Sigmoid colon (tissue), 7 donors: Measurements from ENCODE around the gene GJB2. TPM values are rescaled to one million over a fixed set of nuclear protein-coding genes. Genes with fewer than 3 reads are reported as not detected.

Source experiments
- DNase-seq: peaks from one replicate; pipeline ENCODE4 v3.0.0-alpha.2; 2019
- H3K27ac ChIP-seq, 4 donors: fragments of 200-600 bp; sonication (generic); one replicate each; pipeline ENCODE4 v1.5.1; 2016 to 2019; ENCODE audit warnings: mild to moderate bottlenecking in 1 of 4
- H3K27me3 ChIP-seq, 3 donors: fragments of 200-600 bp; sonication (generic); one replicate each; pipeline ENCODE4 v1.5.1; 2019; ENCODE audit warnings: mild to moderate bottlenecking in 1 of 3
- H3K36me3 ChIP-seq, 4 donors: fragments of 200-600 bp; sonication (generic); one replicate each; pipeline ENCODE4 v1.5.1; 2016 to 2019
- H3K4me1 ChIP-seq, 4 donors: fragments of 200-600 bp; sonication (generic); one replicate each; pipeline ENCODE4 v1.5.1; 2017 to 2019
- H3K4me3 ChIP-seq, 4 donors: fragments of 200-600 bp; sonication (generic); one replicate each; pipeline ENCODE4 v1.5.1; 2017 to 2019; ENCODE audit warnings: mild to moderate bottlenecking in 2 of 4, moderate library complexity in 1 of 4
- H3K9me3 ChIP-seq, 4 donors: fragments of 200-600 bp in 3 of 4; sonication (generic) in 3 of 4; one replicate each; pipeline versions ENCODE4 v1.5.1 to v1.6.1; 2013 to 2019
- CTCF ChIP-seq, 4 experiments: fragments of 450-650 bp in 3 of 4; fragments of 200-600 bp in 1 of 4; IDR thresholded peaks; one replicate each; pipeline ENCODE4 v1.5.1; 2016 to 2019; ENCODE audit warnings: antibody characterized with exemption in 4 of 4, mild to moderate bottlenecking in 3 of 4, moderate library complexity in 2 of 4
- EP300 ChIP-seq, 4 donors: sonication (generic); formaldehyde crosslinking; IDR thresholded peaks; one replicate each; pipeline ENCODE4 v1.6.1; 2017; ENCODE audit warnings: antibody characterized with exemption in 4 of 4
- POLR2A ChIP-seq, 2 donors: fragments of 450-650 bp; IDR thresholded peaks; one replicate each; pipeline ENCODE4 v1.6.1; 2016; ENCODE audit warnings: antibody characterized with exemption in 2 of 2, mild to moderate bottlenecking in 2 of 2, moderate library complexity in 2 of 2
- POLR2AphosphoS5 ChIP-seq, 4 donors: sonication (generic); formaldehyde crosslinking; IDR thresholded peaks; one replicate each; pipeline ENCODE4 v1.6.1; 2017; ENCODE audit warnings: antibody characterized with exemption in 4 of 4
- whole genome bisulfite sequencing, 2 donors: extraction: QIAGEN DNeasy Blood & Tissue Kit; methylation state at CpG; one replicate each; pipeline ENCODE4 v1.1.7; 2013; 5-methylcytosine and 5-hydroxymethylcytosine counted together
- intact Hi-C: fragments of 100-400 bp; cut with DNase I; formaldehyde crosslinking; loops from one replicate; pipeline ENCODE4 v1.15.1; 2023
- polyA plus RNA-seq, 3 donors: library from polyadenylated mRNA; stranded (reverse); fragments of 200-250 nt; gene quantifications; one replicate each; pipeline ENCODE4 v1.2.3, GENCODE V29; 2013
- total RNA-seq, 4 donors: library from RNA; depleted of rRNA; stranded (reverse); fragments of >200 nt; gene quantifications; one replicate each; pipeline ENCODE4 v1.1.0, GENCODE V29; 2016
- donor health status: healthy with polysubstance abuse.
- donor health status: Bipolar disorder and iron deficiency.
- donor health status: healthy.

The GJB2 gene
- total RNA-seq = under 1 TPM in 1 of 4 donors, not detected in 3; 0.49 TPM
- 10 to 100 TPM in 1 of 3 donors, 1 to 10 TPM in 2; 6.0 to 25.9 (median 8.6) TPM for polyA plus RNA-seq

- TF ChIP-seq EP300 (IDR thresholded peaks at IDR 0.05) = no peak
- TF ChIP-seq CTCF (IDR thresholded peaks at IDR 0.05) = no peak
- TF ChIP-seq POLR2A (IDR thresholded peaks at IDR 0.05) = no peak
- no peak for TF ChIP-seq POLR2AphosphoS5 (IDR thresholded peaks at IDR 0.05)
- Histone ChIP-seq H3K4me1 (peaks cover 0 to 24% (median 24%) of the 10 kb centered on the region in 4 donors), H3K36me3 (no peaks in the 10 kb centered on the region), H3K27ac (no peak within 1 kb of the TSS), H3K27me3 (peaks cover 40 to 74% (median 51%) of the 10 kb centered on the region in 3 donors), H3K4me3 (peak within 1 kb of the TSS; percentile 13 to 54 (median 44)), H3K9me3 (no peaks in the 10 kb centered on the region)
- intact Hi-C loops = loop anchor here (10.0 kb wide), 1 partner anchor 292 kb away; no protein-coding TSS in a partner anchor
- no peak for DNase-seq
- 1% methylated on average over 39 of the region's 39 CpGs for WGBS, 2 donors
Measured at GRCh38 chr13:20192836-20193161, at the start of gene GJB2. TSS of gene GJB2 (minus strand) at chr13:20192938. CDS start at chr13:20189581, 3,357 bp downstream.

DNA sequence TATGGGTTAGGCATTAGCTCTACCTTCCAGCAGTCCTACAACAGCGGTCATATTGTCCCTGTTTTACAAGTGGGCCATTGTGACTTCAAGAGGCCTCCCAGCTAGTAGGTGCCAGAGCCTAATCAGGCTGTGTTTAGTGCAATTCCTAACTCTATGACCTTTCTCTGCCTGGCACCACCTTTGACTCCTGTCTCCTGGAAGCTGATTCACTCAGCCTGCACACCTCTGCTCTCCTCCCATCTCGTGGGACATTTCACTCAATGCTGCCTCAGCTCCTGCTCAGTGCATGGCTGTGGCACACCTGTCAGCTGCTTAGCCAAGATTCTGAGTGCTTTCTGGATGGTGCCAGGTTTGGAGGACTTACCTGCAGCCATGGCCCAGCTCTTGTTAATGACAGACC is 48.9 kb upstream of the GJB2 start:
- 77% methylated on average over 2 of the region's 2 CpGs for WGBS, 2 donors
- intact Hi-C loops = no loop called here
- TF ChIP-seq CTCF (IDR thresholded peaks at IDR 0.05) (no peak), POLR2A (IDR thresholded peaks at IDR 0.05) (no peak), POLR2AphosphoS5 (IDR thresholded peaks at IDR 0.05) (no peak), EP300 (IDR thresholded peaks at IDR 0.05) (no peak)

DNA sequence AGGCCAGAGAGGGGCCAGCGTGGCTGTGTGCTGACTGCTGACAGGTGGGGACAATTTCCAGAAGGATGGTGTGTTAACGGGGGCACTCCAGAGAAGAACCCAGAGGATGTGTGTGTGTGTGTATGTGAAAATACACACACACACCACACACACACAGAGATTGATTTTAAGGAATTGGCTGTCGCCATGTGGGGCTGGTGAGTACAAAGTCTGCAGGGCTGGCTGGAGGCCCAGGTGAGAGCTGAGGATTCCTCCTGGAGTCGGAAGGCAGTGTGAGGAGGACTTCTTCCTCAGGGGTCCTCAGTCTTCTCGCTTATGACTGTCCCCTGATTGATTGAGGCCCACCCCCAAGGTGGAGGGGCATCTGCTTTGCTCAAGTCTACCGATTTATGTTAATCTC is 47.0 kb upstream of the GJB2 start:
- DNase-seq = no peak
- Histone ChIP-seq H3K4me1 (no peaks in the 10 kb centered on the region), H3K4me3 (no peak overlapping the region), H3K27ac (no peak overlapping the region), H3K9me3 (no peaks in the 10 kb centered on the region), H3K27me3 (peaks cover 0 to 18% (median 0%) of the 10 kb centered on the region in 3 donors), H3K36me3 (no peaks in the 10 kb centered on the region)
- intact Hi-C loops = no loop called here
- TF ChIP-seq EP300 (IDR thresholded peaks at IDR 0.05) (no peak), POLR2AphosphoS5 (IDR thresholded peaks at IDR 0.05) (no peak), CTCF (IDR thresholded peaks at IDR 0.05) (no peak), POLR2A (IDR thresholded peaks at IDR 0.05) (no peak)
- 52 to 80% methylated on average over 6 of the region's 6 CpGs for WGBS, 2 donors

More for the DNA sequence above, 48.9 kb upstream of the GJB2 start:
- Histone ChIP-seq H3K27me3 (peaks cover 0 to 18% (median 0%) of the 10 kb centered on the region in 3 donors), H3K27ac (no peak overlapping the region), H3K9me3 (no peaks in the 10 kb centered on the region), H3K36me3 (no peaks in the 10 kb centered on the region), H3K4me3 (no peak overlapping the region), H3K4me1 (no peaks in the 10 kb centered on the region)
- DNase-seq = no peak

DNA sequence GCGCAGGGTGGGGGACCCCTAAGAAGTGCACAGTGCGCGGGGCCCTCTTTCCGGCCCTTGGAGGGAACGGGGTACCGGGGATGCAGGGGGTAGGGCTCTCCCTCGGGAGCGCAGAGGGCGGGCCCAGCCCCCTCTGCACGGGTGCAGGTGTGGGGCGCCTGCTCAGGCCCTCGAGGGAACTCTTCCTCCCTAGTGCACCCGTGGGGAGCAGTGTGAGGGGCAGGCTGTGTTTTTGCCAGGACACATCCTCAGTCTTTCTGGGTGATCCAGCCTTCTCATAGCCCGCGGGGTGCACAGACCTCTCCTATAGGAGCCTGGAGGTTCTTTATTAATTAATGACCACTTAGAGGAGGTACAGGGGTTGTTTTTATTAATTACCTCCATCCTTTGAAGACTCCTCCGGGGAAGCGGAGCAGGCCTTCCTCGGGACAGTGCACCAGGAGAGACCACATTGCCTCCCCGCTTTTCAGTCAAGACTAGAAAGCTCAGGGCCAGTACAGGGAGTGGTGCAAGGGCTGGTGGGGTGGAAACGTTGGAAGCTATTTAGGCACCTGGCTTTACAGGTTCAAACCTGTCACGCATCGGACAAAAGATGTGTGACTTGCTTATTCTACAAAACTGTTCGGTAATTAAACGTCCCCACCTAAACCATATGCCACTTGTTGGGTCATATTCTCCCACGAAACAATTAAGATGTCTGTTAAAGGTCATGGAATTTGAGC is 40.0 kb upstream of the GJB2 start:
- peaks cover 19 to 52% (median 20%) of the 10 kb centered on the region in 3 donors for H3K27me3 ChIP-seq
- no peaks in the 10 kb centered on the region for H3K36me3 ChIP-seq

More for the DNA sequence above, 40.0 kb upstream of the GJB2 start:
- intact Hi-C loops = no loop called here
- TF ChIP-seq EP300 (IDR thresholded peaks at IDR 0.05) = no peak
- TF ChIP-seq CTCF (IDR thresholded peaks at IDR 0.05) = no peak
- TF ChIP-seq POLR2A (IDR thresholded peaks at IDR 0.05) = no peak
- no peak for TF ChIP-seq POLR2AphosphoS5 (IDR thresholded peaks at IDR 0.05)
- peaks cover 0 to 14% (median 11%) of the 10 kb centered on the region in 4 donors for H3K4me1 ChIP-seq
- WGBS, 2 donors = 37 to 43% methylated on average over 25 of the region's 25 CpGs
- peak overlapping the region in 2 of 4 donors; percentile 26 to 30 for H3K4me3 ChIP-seq
- DNase-seq = no peak
- no peak overlapping the region for H3K27ac ChIP-seq
- no peaks in the 10 kb centered on the region for H3K9me3 ChIP-seq
